Measurements from ENCODE around the gene SDK1.
"Not testable (repeated sequence)": the region's sequence is repeated elsewhere in the genome, so short reads cannot be mapped to it uniquely, and the experiment has no call there.

The SDK1 gene

GRCh38 chr7:4204513-4205165, 903.6 kb downstream of the SDK1 start:
- no peak for DNase-seq (ENCODE audit: low read depth)

GRCh38 chr7:4205828-4206227, 904.8 kb downstream of the SDK1 start:
- no peak for DNase-seq (ENCODE audit: low read depth)

DNA sequence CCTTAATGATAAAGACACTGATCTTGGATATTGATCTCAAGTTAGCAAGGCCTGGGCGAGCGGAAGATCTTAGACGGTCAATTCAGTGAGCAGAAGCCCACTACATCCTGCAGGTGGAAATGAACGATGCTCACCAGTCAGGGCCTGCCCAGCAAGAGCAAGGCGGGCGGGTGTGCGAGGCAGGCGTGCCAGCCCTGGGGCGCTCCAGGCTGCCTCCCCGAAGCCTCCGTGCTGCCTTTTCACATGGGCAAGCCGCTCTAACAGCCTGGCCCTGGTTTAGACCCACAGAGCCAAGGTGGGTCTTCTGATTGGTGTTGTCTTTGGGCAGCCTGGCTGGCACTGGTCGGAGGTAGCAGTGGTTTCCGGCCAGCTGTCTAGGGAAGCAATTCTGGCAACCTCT, 906.0 kb downstream of the SDK1 start:
- no peak for DNase-seq (ENCODE audit: low read depth)

- no peak for DNase-seq (ENCODE audit: low read depth)
These were observed 907.0 kb downstream of the SDK1 start for GRCh38 chr7:4208086-4208485.

- no peak for DNase-seq (ENCODE audit: low read depth)
These were observed 907.5 kb downstream of the SDK1 start for GRCh38 chr7:4208586-4208985.

- DNase-seq (ENCODE audit: low read depth): no peak
These were observed 908.1 kb downstream of the SDK1 start for GRCh38 chr7:4209126-4209525.

DNA sequence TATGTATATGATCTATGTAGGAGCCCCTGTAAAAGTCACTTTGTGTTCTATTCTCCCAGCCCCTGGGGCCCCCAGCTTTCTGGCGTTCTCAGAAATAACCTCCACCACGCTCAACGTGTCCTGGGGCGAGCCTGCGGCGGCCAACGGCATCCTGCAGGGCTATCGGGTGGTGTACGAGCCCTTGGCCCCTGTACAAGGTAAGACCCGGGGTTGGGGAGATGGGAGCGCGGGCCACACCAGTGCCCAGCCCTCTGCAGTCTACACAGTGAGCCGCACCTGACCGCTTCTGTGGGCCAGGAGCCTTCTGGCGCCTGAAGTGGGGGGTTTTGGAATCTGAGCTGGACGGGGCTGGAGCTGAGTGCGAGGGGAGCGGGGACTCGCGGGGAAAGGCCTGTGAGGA, 908.9 kb downstream of the SDK1 start:
- no peak for DNase-seq (ENCODE audit: low read depth)

GRCh38 chr7:4210821-4211220, 909.8 kb downstream of the SDK1 start:
- DNase-seq (ENCODE audit: low read depth): no peak

- DNase-seq (ENCODE audit: low read depth): no peak
These were observed 910.2 kb downstream of the SDK1 start for GRCh38 chr7:4211261-4211660.

- DNase-seq (ENCODE audit: low read depth): no peak
These were observed 911.3 kb downstream of the SDK1 start for GRCh38 chr7:4212376-4212775.

GRCh38 chr7:4214291-4215155, 913.5 kb downstream of the SDK1 start:
- no peak for DNase-seq (ENCODE audit: low read depth)

DNA sequence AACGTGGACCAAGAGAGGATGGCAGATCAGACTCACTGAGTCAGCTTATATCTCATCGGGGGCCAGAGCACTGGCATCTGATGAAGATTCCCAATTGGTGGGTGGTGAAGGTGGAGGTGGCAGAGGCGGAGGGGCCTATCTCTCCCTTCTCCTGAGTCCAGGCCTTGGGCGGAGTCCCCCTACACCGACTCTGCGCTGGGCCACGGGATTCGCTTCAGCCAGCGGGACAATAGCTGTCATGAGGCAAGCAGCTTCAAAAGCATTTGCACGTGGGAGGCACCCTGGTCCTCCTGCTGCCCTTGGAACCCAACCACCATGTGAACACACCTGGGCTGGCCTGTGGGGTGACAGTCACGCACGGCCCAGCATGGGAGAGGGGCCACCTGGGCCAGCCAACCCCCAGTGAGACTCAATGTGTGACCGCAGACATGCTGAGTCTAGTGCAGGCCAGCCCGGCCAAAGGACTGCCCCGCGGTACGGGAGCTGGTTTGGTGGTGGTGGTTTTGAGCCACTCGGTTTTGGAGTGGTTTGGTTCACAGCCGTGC, 914.2 kb downstream of the SDK1 start:
- DNase-seq (ENCODE audit: low read depth): no peak

DNA sequence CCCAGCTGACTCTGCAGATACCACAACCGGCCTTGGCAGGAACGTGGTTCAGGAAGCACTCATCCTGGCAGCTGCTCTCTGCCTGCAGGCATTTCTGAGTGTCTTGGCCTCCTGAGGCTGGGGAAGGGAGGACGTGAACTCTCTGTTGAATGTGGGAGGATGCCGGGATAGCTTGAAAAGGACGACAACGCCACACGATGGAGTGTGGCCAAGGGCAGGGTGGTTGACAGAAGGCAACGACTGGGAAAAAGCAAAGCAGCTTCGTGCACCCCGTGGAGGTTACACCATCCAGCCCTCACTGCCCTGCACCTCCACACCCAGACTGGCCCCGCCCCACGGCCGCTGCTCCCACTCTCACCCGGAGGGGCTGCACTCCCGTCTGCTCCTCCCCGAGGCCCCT, 915.0 kb downstream of the SDK1 start:
- no peak for DNase-seq (ENCODE audit: low read depth)

- DNase-seq (ENCODE audit: low read depth): not testable (repeated sequence)
These were observed 916.1 kb downstream of the SDK1 start for GRCh38 chr7:4217126-4217660.

GRCh38 chr7:4218481-4218880, 917.4 kb downstream of the SDK1 start:
- no peak for DNase-seq (ENCODE audit: low read depth)

DNA sequence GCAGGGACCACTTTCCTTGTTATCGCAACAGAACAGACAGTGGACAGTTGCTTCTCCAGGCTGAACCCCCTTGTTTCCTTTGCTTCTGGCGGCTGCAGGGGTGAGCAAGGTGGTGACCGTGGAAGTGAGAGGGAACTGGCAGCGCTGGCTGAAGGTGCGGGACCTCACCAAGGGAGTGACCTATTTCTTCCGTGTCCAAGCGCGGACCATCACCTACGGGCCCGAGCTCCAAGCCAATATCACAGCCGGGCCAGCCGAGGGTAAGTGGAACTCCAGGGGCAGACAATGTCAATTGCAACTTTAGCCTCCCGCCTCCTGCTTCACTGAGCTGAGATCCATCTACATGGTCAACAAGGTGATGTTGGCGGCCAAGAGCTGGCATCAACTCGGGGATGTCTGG, 919.0 kb downstream of the SDK1 start:
- DNase-seq (ENCODE audit: low read depth): no peak

DNA sequence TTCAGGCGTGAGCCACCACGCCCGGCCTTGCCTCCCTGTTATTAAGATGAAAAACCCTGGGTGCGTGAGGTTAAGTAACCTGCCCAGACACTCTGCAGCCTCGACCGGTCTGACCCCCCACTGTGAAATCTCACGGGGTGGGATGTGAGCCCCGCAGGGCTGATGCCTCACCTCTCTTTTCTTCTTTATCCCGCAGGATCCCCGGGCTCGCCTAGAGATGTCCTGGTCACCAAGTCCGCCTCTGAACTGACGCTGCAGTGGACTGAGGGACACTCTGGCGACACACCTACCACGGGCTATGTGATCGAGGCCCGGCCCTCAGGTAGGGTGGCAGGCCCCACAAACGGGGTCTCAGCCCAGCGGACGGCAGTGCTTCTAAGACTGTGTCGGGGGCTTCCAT, 920.0 kb downstream of the SDK1 start:
- DNase-seq (ENCODE audit: low read depth): no peak

GRCh38 chr7:4222676-4223075, 921.6 kb downstream of the SDK1 start:
- no peak for DNase-seq (ENCODE audit: low read depth)

DNA sequence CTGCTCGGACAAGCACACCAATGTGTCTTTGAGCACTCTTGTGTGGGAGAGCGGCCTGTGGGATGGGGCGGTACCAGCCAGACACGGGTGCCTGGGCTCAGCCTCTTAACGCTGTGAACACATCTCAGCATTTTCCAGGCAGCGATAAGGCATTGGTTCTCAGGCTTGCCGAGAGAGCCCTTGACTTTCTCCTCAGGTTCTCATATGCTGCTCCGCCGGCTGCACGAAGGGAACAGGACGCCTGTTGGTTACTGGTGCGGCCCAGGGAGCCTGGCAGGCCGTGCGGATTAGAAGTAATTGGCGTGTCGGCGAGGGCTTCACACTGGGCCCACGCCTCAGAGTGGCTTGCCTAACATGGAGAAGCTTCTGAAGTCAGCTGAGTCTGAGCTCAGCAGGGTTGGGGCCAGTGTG, 924.3 kb downstream of the SDK1 start:
- no peak for DNase-seq (ENCODE audit: low read depth)

DNA sequence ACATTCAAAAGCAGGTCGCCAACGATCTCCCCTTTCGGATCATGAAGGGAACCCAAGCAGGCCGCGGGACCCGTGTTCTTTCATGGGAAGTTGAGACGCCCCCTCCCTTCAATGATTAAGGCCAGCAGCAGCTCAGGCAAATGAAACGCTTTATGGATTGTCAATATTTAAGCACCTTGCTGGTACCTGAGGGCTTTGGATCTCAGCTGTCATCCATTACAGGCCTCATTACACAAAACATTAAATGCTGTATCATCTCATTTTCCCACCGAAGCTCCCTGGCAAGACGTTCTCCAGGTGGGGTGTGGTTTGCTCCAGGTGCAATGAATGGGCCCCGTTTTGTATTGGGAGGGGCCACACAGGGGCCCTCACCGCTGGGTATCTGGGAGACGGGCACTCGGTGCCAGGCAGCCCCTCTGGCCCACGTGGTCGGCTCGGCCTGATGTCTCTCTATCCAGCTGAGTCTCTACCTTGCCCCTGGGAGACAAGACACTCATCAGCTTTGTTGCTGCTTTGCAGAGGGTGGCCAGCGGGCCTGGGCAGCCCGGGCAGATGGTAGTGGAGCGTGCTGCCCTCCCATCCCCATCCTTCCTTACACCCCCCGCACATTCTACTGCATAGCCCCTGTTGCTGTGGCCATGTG, 925.0 kb downstream of the SDK1 start:
- DNase-seq (ENCODE audit: low read depth): no peak

DNA sequence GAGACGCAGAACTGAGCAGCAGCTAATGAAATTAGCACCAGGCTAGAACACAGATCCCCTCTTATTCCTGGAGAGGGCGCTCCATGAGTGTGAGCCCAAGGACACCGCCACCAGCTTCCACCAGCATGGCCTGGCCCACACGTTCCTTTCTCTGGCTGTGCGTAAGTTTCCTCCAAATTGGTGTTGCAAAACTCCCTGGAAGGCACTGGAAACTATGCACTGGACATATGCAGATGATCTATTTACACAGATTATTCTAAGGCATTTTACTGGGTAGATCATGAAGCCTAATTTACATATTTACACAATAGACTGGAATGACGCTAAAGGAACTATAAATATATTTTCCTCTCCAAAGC, 925.5 kb downstream of the SDK1 start:
- no peak for DNase-seq (ENCODE audit: low read depth)
